ENCODE results near the gene MADD.

DNA sequence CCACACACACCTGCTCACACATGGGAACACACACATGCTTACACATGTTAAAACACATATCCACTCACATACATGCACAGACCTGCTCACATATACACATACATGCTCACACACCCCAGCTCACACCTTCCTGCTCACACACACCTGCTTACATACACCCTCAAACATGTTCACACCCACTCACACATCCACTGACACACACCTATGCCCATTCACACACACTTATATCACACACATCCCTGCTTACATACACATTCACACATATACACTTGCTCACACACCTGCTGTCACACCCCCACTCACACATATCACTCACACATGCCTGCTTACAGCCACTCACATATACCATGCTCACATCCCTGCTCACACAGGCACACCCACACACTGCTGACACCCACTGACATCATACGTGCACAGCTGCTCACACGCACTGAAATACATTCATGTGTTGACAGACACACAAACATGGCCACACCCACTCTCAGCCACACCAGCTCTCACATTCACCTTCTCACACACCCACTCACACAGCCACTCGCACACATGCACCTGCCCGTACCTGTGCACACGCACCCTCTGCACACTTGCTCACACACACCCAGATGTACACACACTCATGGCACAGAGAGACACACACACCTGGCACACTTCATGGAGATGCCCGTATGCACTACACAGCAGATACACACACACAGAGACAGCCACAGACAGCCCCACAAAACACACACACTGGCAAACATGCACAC is 88.2 kb downstream of the MADD start:
- TF ChIP-seq CTCF (IDR thresholded peaks at IDR 0.05), result no peak
- no peak for TF ChIP-seq POLR2A (IDR thresholded peaks at IDR 0.05)

Data from thyroid gland (tissue), 4 donors.